ENCODE measurements around the gene GLUD1.
A peak's percentile ranks its signal among the peaks of the same experiment; 100 is the strongest.
"Not testable (repeated sequence)": the region's sequence is repeated elsewhere in the genome, so short reads cannot be mapped to it uniquely, and the experiment has no call there.

GLUD1 gene

GRCh38 chr10:87094373-87095235, at the start of gene GLUD1, which contains the start of gene SHLD2:
Gene GLUD1, minus strand, starts transcription at chr10:87094843. Its CDS starts 74 bp downstream, at chr10:87094769.
Gene SHLD2, plus strand, starts transcription at chr10:87095206. Its CDS starts 56,149 bp downstream, at chr10:87151355.
- DNase-seq (ENCODE audit: low spot score) = peak; percentile 84

DNA sequence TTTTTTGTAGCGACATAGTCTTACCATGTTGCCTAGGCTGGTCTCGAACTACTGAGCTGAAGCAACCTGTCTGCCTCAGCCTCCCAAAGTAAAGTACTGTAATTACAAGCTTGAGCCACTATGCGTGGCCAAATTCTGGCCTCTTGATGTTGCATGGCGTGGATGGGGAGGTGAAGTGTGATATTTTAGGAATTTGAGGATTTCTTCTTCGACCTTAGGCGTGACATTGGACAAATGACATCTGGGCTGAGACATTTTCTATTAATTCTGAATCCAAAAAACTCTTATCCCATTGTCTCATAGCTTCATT, 48.4 kb upstream of the GLUD1 start:
- DNase-seq (ENCODE audit: low spot score) = not testable (repeated sequence)

DNA sequence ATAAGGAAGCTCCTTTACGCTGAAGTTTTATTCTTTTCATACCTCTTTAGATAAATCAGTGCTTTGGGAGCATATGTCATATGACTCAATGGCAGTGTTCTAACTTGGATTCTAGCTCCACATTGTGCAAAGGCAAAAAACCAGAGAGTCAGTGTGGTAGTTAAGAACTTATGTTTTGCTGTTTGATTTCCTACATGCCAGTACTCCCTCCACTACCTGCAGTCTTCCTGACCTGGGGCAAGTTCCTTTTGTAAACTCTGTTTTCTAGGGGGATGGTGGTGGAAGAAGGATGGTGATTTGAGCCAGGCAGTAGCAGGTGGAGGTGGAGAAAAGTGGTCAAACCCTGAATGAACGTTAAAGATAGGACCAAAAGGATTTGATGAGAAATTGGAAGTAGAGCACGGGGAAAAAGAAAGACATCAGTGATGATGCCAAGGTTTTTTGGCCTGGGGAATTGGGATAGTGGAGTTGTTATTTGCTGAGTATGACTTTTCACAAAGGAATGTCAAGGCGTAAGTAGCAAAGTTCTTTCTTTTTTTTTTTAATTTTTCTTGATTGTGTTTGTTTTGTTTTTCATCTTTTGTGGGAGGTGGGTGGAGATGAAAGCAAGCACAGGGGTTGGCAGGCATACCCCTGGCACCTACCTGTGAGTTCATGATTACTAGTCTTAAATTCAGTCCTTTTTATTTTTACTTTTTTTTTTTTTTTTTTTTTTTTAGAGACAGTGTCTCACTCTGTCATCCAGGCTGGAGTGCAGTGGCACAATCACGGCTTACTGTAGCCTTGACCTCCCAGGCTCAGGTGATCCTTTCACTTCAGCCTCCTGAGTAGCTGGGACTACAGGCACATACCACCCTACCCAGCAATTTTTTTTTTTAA, 47.8 kb upstream of the GLUD1 start:
- not testable (repeated sequence) for DNase-seq (ENCODE audit: low spot score)

DNA sequence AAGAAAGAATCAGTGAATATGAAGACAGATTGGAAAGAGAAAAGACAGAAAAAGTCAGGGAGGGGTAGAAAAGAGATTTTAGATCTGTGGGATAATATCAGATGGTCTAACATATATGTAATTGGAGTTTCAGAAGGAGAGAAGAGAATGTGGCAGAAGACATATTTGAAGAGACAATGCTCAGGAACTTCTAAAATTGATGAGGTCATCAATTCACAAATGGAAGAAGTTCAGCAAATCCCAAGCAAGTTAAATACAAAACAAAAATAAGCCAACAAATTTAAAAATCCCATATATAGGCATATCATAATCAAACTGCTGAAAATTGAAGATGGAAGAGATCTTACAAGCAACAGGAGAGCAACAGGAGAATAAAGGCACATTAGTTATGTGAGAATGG, 42.8 kb upstream of the GLUD1 start:
- not testable (repeated sequence) for DNase-seq (ENCODE audit: low spot score)

GRCh38 chr10:87134440-87134839, 39.8 kb upstream of the GLUD1 start:
- DNase-seq (ENCODE audit: low spot score) = not testable (repeated sequence)

GRCh38 chr10:87133936-87134335, 39.3 kb upstream of the GLUD1 start:
- DNase-seq (ENCODE audit: low spot score) = not testable (repeated sequence)

GRCh38 chr10:87132176-87132575, 37.5 kb upstream of the GLUD1 start:
- DNase-seq (ENCODE audit: low spot score) = not testable (repeated sequence)

- DNase-seq (ENCODE audit: low spot score) = not testable (repeated sequence)
Measured at GRCh38 chr10:87127607-87128156, 33.0 kb upstream of the GLUD1 start.

- DNase-seq (ENCODE audit: low spot score) = not testable (repeated sequence)
Measured at GRCh38 chr10:87127048-87127447, 32.4 kb upstream of the GLUD1 start.

GRCh38 chr10:87123351-87123750, 28.7 kb upstream of the GLUD1 start:
- not testable (repeated sequence) for DNase-seq (ENCODE audit: low spot score)

DNA sequence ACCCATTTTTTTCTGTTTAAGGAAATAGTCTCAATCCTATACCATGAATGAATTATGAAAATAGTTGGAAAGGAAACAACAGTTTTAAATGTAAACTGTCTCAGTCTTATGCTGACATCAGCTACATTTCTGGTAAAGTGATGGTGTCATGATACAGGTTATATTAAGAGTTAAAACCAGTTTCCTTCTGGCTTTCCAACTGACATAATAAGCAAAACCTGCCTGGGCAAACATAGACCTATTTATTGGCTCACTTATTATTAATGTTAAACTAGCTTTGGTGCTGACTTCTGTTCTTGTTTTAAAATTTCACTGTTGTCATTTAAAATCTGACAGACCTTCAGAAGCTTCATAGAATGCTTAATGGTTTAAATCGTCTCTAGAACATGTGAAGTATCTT, 24.4 kb upstream of the GLUD1 start:
- DNase-seq (ENCODE audit: low spot score) = not testable (repeated sequence)

- not testable (repeated sequence) for DNase-seq (ENCODE audit: low spot score)
Measured at GRCh38 chr10:87118122-87118521, 23.5 kb upstream of the GLUD1 start.

GRCh38 chr10:87105446-87106124, 10.9 kb upstream of the GLUD1 start:
- no peak for DNase-seq (ENCODE audit: low spot score)

GRCh38 chr10:87104727-87105126, 10.1 kb upstream of the GLUD1 start:
- not testable (repeated sequence) for DNase-seq (ENCODE audit: low spot score)

DNA sequence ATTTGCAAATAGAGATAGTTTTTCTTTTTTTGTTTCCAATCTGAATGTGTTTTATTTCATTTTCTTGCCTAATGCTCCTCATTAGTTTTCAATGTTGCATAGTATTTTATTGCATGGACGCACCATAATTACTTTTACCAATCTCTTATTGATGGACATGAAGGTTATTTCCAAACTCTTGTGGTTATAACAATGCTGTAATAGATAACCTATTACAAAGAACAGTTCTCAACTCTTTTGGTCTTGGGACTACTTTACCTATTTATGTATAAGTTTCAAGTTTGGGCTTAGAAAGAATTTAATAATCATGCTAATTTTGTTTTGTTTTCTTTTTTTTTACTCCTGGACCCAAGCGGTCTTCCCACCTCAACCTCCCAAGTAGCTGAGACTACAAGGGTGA, 7.4 kb upstream of the GLUD1 start:
- DNase-seq (ENCODE audit: low spot score) = no peak

DNA sequence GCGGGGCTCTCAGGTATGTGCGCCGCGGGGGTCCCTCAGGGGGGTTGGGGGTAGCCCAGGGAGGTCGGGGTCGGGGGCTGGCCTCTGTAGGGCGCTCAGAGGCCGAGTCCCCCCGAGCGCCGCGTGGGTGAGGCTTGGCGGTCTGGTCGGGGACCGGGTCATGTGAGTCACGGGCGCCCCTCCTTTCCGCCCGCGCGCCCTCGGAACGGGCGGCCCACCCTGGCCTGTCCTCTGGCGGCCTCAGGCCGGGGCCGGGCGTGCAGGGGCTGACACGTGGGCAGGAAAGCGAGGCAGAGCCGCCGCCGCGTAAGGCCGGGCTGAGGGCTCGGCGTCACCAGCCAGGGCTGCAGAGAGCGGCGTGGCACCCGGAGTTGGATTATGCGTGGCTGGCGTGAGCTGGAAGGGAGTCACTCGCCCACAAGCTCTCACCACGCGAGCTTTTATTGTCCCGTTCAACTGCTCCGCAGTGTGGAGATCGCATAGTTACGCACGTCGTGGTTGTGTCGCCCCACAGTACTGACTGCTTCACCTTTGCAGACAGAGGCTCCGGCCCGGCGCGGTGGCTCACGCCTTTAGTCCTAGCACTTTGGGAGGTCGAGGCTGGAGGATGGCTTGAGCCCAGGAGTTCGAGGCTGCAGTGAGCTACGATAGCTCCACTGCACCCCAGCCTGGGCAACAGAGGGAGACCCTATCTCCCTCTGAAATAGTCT, 748 bp upstream of the GLUD1 start:
- DNase-seq (ENCODE audit: low spot score) = peak; percentile 61

DNA sequence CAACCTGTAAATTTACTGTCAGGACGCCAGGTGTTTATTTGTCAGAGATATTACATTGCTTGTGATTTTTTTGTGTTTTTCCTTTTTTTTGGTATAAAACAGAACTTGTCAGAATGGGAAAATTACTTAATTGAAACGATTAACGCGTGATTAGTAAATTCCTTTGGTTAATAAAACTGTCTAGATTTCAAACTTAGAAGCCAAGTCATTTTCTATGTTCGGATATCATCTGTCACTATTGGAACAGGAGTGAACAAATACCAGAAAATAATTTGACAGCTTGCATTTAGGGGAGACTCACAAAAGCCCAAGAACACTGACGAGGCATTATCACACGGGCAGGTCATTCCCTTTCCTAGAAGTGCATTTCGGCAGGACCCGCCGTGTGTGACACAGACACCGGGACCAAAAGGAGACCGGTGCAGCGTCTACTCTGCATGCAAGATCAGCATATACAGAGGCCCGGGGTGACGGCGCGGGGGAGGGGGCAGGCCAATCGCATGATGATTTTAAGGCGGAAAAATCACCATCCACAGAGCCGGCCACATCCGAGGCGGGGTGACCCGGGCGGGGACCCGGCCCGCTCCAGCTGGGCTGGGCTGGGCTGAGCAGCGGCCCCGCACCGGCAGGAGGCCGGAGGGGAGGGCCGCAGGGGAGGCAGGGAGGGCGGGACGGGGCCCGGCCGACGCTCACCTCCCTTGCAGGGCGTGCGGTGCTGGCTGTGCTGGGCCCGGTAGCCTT, 841 bp downstream of the GLUD1 start:
- peak; percentile 60 for DNase-seq (ENCODE audit: low spot score)

DNA sequence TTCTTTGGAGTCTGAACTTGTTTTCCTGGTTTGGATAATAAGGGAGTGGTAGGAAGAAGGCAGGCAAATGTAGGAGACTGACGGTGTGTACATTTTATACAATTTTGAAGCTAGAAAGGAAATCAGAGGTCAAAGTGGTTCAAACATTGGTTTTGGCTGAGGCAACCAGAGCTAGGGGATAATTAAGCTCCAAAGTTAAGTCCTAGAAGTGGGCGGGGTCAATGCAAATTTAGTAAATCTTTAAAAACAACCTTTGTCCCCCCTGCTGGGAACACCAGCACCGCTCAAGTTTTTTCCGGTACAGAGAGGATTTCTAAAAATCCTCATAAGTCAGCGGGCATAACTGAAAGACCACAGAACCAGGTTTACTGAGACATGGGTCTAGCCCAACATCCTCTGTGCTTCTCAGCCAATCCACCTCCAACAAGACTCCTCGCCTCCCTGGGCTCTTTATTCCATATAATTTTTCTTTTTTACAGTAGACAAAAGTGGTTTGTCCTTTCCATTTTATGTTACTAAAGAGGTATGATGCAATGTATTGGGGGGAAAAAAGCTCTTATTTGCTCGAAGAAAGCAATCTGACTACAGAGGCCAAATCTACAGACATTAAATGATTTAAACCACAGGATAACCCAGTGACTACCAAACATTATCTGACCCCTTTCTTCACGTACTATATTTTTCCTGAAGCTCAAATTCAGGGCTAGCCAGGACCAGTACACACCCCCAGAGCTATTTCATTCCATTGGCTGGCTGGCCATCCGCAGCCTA, 1.6 kb downstream of the GLUD1 start:
- peak; percentile 42 for DNase-seq (ENCODE audit: low spot score)

DNA sequence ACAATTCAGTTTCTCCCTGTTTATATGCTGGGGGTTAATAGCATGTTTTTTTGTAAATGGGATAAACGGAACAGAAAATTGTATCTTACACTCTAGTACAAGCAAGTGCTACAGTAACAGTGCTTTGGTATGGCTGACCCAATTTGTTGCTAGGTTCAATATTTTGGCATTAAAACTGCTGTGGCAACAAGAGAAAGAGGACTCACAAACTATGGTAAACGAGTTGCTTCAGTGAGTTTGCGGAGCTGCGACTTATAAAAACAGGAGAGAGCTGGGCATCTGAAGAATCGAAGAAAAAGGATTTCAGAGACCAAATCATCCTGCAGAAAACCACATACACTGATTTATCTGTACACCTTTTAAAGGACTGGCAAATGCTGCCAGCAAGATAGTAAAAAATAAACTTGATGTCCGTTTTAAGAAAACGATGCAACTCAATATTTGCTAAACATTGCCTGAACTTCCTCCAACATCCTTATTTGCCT, 2.2 kb downstream of the GLUD1 start:
- peak; percentile 33 for DNase-seq (ENCODE audit: low spot score)

DNA sequence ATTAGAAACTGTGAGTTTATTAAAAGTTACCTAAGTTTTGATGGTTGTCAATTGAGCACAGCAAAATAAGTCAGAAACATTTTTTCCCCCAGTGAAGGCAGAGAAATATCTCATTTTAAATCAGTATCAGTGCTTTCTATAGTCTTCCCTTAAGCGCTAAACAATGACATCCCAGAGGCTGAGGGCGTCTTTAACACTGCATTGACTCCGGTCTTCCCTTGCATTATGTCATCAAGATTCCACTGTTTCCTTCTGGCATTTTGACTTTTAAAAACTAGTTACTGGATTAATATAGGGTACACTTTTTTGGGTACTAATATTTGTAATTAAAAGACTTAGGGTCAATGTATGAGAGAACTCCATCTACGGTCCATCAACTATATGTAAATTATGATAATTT, 3.9 kb downstream of the GLUD1 start:
- DNase-seq (ENCODE audit: low spot score) = no peak

Measured in cerebellar cortex (tissue), 1 donor.